ENCODE data around the gene PCSK4.
"Not testable (repeated sequence)": the region's sequence is repeated elsewhere in the genome, so short reads cannot be mapped to it uniquely, and the experiment has no call there.

The PCSK4 gene

DNA sequence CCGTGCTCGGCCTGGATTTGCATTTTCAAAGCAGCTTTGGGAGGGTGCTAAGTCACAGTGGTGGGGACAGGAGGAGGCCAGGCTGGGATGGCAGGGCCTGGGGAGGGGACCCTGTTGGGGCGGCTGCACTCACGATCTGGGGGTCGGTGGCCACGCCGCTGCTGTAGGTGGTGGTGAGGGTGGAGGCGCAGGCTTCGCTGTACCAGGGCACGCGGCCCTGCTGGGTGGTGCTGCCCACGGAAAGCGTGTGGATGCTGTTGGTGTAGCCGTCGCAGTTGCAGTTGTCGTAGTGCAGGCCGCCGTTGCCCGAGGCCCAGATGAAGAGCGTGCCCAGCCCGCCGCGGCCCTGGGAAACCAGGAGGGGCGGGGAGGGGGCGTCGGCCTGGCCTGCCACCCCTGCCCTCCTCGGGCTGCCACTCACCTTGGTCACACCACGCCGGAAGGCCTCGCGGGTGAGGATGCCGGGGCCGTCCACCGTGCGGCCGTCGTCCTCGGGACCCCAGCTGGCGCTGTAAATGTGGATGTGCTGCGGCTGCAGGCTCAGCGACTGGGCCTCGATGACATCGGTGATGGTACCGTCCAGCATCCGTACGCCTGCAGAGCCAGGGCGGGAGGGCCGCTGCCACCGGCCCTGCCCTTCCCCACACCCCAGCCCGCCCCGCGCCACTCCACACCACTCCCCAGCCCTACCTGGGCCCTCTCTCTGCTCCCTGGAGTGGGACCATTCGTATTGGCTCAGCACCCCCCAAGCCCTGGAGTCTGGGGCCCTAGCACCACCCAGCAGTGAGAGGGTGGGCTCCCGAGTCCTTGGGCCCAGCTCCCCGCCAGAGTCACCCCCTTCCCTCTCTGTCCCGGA is 3.2 kb downstream of the PCSK4 start:
- no peak for DNase-seq

DNA sequence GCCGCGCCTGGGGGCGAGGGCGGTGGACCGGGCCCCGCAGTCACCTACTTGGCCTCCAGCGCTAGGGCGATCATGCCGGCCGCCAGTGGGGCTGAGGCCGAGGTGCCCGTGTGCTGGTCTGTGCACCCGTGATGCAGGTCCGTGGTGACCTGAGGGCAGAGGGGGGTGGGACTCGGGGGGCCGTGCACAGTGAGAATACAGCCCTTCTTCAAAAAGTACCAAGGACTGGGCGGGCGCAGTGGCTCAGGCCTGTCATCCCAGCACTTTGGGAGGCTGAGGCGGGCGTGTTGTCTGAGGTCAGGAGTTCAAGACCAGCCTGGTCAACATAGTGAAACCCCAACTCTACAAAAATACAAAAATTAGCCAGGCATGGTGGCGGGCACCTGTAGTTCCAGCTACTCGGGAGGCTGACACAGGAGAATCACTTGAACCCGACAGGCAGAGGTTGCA is 6.1 kb downstream of the PCSK4 start:
- no peak for DNase-seq

DNA sequence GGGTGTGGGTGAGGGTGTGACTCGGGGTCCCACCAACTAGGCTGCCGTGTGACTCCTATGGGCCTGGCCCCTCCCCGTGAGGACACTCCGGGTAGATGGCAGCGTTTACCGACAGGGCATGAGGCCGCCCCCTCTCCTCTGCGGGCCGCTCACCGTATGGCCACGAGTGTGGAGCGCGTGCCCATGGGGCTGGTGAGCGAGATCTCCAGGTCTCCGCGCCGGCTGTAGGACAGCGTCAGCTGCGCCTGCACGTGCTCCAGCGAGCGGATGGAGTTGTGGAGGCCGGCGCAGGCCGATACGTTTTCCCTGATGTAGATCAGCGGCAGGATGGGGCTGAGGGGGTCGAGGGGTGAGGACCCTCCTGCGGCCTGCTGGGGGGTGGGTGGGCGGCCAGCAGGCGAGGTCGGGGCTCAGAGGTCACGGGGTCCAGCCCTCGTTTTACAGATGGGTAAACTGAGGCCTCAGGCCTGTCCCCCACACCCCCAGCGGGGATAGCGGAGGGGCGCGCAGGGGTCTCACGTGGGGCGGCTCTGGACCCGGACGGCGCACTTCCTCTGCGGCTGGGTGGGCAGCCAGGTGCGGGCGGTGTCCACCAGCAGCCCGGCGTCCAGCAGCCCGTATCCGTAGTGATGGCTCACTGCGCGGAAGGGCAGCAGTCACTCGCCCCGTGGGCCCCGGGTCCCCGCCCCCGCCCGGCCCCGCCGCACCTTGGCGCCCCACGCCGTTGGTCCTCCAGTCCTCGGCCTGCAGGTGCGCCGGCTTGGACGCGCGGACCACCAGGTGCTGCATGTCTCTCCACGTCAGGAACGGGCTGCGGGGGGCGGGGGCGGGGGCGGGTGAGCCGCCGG is 6.8 kb downstream of the PCSK4 start:
- DNase-seq: no peak

DNA sequence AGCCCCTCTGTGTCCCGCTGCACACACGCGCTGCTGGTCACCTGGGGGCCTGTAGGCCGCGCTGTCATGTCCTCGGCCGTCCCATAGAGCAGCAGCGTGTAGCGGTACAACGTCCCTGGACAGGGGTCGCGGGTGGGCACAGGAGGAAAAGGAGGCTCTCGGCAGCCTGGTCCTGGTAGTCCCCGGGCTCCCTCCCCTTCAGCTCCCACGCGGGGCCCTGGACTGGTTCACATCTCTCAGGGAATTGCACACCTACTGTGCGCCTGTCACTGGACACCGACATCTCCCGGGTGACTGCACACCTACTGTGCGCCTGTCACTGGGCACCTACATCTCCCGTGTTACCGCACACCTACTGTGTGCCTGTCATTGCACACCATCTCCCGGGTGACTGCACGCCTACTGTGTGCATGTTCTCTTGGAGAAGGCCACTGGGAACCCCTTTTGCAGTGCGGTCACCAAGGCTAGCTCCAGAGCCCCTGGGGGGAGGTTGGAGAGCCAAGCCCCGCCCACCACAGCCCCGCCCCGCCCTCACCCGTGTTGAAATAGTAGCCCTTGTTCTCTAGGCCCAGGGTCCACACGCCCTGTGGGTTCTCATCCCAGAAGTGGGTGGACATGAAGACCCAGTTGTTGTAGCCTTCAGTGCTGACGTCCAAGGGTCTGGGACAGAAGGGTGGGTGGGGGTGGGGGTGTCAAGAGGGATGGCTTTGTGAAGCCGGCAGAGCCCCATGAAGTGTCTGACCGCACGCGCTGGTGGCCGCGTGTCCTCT is 7.6 kb downstream of the PCSK4 start:
- no peak for DNase-seq

DNA sequence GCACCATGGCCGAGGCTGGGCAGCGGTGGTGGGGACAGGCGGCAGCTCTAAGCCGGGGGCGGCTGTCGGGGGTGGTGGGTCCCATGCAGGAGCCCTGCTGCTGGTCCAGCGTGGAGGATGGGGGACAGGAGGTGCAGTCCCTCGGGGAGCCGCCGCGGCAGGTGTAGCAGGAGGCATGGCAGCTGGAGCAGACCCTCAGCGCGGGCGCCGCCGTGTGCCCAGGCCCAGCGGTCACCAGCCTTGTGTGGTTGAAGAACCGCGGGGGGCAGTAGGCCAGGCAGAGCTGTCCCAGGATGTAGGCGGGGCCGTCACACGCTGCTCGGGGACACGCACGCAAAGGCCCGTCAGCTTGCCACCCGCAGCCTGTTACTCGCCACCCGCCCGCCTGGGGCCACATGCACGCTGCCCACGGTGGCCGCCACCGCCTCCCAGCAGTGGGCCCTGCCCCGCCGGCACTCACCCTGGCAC is 8.2 kb downstream of the PCSK4 start:
- no peak for DNase-seq

DNA sequence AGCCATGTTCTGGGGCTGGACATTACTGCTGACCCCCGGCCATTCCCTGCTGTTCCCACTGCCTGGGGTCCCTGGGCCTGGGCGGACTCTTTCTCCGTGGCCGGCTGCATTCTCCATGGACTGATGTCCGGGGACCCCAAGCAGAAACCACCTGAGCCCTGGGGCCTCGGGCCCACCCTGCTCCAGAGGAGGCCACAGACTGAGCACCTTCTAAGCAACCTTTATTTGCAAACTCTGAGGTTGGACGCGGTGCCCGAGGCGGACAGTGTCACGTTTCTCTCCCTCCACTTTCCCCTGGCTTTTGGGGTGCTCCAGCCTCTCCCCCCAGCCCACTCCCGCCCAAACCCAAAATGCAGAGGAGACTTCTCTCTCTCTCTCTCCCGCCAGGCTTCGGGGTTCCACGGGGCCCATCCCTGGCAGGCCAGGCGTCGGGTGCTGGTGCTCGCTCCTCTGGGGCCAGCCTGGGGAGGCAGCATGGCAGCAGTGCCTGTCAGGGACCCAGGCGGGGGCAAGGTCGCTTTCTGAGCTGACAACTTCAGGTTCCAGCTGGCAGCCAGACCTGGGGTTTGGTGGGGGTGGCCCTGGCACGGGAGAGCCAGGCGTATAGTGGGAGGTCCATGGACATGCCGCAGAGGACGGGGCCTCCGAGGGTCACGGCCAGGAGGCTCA is 8.8 kb downstream of the PCSK4 start:
- DNase-seq: no peak

DNA sequence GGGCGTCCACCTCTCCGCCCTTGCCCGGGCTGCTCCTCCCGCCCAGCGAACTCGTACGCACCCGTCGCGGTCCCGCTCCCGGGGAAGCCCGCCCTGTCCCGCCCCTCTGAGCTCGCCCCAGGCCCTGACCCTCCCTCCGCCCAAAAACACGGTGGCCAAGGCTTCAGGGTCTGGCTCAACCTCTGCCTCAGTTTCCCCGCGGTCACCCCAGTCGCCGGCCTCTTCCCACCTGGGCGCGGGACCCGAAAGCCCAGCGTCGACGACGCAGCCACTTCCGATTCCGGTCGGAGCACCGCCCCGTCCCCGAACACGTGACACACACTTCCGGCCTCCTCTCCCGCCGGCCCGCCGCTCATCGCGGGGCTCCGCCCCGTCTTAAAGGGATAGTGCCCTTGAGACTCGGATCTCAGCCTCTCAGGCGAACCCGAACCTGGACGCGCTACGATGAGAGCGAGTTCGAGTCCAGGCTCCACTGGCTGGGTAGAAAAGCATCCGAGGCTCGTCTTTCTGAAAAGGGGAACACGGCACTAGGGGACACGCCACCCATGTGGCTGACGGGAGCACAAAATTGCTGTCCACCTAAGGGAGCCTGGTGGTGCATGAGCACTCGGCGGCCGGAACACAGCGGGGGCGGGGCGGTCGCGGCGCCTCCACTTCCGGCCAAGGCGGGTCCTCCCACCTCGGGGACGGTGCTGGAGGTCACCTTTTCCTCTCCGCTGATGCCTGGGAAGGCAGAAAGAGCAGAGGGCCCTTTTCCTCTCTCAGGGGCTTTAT is 11.0 kb downstream of the PCSK4 start, which contains the start of gene C19orf25:
C19orf25 (minus strand) TSS at position 282 of the 774 bp plus-strand sequence. CDS start 312 bp downstream, outside the sequence.
- peak; percentile 94 for DNase-seq

DNA sequence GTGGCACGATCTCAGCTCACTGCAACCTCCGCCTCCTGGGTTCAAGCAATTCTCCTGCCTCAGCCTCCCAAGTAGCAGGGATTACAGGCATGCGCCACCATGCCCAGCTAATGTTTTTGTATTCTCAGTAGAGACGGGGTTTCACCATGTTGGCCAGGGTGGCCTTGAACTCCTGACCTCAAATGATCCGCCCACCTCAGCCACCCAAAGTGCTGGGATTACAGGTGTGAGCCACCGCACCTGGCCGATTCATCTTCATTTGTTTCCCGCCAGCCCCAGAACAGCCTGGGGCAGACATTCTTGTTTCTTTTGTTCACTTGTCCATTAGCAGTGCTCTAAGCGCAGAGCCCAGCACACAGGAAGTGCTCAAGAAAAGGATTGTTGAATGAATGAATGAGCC is 13.1 kb downstream of the PCSK4 start:
- DNase-seq: not testable (repeated sequence)

DNA sequence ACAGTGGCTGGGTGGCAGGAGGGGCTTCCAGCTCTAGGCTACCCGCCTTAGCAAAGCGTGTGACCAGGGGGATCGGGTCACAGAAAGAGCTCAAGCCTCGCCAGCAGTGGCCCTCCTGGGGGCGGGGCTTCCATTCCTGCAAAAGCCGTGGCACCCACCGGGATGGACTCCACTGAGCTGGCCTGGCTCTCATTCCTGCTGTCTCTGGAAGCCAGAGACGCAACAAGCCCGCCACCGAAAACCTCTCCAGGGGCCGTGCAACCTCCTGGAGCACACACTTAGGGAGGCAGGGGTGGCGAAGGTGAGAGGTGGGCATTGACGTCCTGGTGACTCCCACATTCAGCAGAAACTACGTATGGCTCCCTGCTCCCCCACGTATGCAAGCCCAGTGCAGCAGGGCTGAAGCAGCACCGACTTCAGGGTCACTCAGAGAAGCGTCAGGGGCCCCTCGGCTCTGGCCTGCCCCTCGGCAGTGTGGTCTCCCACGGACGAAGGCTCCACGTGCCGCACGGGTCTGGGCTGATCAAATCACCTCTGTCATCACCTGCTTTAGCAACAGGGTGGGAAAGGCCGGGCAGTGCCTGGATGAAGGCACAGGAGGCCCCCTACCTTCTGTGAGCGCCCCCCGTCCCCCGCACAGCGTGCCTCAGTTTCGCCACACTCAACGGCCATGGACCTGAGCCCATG is 14.3 kb downstream of the PCSK4 start:
- DNase-seq: no peak

DNA sequence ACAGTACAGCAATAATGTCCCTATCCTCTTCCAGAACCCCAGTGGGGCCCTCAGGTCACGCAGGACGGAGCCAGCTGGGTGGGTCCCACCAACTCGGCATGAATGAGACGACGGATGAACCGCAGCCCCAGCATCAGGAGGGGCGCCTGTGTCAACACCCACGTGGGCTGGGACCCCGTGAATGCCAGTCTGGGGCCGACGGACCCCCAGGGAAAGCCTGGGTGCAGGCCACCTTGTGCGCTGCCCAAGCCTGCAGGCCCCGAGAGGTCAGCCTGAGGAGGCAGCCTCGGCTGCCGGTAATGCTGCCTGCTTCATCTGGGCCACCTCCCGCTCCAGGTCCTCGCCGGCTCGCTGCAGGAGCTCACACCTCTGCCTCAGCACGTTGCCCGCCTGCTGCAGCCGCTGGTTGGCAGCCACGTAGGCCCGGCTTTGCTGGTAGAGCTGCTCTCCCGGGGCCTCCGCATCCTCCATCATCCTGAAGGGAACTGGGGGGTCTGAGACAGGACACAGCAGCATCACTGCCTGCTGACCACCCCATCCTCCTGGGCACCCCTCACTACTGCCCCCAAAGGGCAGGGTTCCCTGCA is 15.3 kb downstream of the PCSK4 start:
- DNase-seq: no peak

DNA sequence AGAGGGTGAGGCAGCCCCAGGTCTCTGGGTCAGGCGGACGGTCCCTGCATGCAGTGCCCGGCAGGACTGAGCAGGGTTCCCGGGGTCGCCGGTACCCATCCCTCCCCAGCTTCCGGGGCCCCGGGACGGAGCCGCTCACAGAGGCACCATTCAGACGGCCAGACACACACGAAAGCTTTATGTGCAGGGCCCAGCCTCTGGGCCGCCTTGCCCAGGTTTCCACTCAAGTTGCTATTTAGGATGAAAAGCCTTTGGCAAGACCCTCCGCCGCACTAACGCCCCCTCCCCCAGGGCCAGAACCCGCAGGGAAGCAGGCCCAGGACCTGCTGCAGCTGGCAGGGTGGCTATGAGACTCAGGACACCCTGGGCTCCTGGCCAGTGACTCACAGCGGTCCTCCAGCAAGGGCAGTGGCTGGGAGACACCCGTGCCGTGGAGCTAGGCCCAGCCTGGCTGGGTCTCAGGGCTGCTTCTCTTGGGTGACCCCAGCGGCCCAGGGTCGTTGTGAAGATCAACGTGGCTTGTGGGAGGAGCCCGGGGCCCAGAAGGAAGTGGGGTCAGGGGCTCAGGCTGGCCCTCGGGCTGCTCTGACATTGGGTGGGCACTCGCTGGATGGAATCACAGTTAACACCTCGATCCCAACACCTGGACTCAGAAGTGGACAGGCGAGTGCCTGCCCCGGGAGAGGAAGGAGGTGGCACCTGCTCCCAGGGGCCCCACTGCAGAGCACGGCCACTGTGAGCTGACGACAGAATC is 16.0 kb downstream of the PCSK4 start:
- no peak for DNase-seq

DNA sequence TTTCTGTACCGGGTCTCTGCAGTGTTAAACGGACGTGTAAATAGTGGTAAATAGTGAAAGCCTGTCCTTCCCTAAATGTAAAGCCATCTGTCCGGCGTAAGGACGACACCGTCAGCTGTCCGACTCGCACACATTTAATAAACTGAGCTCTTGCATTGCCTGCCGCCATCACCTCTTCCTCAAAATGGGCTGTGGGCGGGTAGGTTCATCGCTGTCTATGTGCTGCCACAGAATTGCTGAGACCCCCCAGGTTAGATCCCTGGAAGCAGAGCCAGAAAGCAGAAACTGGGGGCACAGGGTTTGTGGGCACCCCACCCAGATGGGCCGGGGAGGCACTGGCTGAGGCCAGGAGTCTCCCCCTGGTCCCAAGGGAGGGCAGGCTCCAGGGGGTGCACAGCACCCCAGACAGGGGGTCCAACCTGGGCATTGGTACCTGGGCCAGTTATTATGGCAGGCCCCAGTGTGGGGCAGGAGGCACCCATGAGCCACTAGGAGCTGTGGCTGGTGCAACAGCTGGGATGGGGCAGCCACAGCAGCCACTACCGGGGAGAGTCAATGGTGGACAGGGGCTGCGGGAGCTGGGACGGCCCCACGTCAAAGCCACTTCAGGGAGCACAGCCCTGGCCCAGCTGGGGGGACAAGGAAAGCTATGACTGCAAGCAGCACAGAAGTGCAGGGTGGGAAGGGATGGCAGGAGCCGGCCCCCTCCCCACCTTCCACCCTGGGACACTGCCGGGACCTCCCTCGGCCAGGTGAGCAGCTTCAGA is 16.9 kb downstream of the PCSK4 start:
- DNase-seq: no peak

DNA sequence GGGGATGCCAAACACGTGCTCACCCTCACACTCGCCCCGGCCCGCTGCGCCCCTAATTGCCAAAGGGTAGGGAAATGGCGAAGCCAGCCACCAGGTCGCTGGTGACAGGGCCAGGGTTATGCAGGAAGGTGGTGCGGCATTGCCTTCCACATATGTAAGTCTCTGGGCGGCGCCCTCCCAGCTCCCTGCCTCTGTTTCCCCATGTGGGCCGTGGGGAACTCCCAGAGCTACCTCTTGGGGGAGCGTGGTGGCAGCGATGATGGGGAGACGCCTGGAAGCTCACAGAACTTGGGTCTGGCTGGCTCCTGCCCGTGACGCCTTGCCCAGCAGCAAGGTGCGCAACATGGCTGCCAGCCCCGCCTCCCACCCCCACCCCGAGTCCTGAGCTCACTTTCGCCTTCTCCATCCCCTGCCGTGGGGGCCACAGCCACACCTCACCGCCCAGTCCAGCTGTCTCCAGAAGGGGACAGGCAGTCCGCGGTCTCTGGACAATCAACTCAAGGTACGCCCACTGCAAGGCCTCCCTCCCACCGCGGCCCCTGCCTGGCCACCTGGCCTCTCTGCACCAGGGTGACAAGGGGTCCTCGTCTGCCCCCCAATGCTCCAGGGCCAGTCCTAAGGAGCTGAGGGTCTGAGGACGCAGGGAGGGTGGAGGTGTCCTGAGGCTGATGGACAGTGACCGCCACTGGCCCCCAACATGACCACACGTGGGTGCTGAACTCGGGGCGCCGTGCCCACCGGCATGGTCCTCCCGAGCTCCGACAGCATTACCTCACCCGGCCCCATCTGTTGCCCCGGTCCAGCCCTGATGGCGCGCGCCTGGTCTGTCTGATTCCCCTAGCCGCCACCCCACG is 17.7 kb downstream of the PCSK4 start:
- no peak for DNase-seq

DNA sequence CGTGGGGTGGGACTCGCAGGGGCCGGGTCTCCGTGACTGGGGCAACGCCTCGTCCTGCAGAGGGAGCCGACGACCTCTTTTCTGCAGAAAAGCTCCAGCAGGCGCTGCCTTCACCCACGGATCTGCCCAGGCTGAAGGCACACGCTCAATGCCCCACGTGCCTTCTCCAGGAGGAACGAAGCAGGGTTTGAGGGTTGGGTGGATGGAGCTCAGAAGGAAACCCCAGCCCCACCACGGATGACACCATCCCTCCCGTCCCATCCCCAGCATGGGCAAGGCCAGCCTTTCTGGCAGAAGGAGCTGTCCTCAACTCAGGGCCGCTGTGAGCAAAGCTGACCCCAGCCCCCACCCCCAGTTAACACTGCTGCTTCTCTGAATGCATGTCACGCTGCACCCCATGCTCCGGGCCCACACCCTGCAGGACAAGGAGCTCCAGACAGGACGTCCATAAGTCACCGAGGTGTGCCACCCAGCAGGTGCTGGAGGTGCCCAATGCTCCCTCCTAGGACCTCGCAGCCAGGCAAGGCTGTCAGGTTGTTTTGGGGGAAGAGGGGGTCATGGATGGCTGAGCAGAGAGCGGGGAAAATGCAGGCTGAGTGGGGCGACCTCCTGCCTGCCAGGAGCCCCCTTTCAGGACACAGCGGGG is 18.5 kb downstream of the PCSK4 start:
- no peak for DNase-seq

DNA sequence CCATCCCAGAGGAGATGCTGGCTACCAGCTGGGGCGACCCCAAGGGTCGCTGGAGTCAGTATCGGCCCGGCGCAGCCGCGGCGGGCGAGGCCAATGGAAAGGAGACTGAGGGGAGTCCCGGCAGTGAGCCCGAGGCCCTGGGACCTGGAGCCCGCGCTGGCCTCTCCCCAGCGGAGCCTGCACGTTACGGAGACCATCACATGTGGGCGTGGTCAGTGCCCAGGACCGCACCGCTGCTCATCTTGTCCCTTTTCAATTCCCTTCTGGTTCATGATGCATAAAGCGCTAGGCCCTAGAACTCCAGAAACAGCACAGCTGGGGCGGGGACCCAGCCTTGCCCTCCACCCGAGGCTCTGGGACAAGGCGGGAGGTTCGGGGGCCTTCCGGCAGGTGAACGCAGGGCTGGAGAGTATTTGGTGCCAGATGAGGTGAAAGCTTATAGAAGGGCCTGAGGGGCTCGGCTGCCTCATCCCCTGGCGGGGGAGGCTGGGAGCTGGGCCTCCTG is 19.1 kb downstream of the PCSK4 start:
- DNase-seq: no peak

DNA sequence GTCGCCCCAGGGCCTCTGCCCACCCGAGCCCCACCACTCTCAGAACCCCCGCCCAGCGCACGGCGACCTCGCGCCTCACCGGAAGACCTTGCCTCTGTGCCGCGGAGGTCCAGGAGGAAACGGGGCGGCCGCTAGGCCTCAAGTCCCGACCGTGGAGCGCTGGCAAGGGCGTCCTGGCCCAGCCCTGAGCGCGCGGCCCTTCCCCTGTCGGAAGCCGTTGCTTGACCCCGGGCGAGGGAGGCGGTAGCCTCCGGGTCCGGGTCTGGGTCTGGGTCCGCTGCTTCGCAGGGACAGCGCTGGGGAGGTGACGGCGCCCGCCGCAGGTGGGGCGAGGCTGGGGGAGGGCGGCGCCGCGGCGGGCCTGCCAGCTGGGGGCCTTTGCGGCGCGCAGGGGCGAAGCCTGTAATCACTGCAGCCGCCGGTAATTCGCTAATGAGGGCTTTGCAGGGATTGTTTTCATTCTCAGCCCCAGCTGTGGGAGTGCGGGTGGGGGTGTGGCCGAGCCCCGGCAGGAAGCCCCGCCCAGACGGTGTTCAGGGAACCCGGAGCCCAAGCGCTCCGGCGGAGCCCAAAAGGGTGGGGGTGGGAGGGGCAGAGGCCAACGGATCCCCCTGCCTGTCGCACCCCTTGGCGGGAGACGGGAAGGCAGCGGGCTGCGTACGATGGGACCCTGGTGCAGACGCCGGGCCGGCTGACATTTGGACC is 19.7 kb downstream of the PCSK4 start:
- no peak for DNase-seq

DNA sequence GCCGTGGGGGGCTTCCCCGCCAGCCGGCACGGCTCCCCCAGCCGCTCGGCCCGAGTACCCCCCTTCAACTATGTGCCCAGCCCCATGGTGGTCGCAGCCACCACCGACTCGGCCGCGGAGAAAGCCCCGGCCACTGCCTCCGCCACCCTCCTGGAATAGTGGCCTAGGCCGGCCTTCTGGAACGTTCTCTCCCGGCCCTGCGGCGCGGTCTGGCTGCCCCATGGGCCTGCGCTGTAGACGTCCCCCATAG is 20.2 kb downstream of the PCSK4 start:
- DNase-seq: no peak
